GM12878 (cell line): ENCODE data around the gene STXBP1. TPM values are rescaled to one million over a fixed set of nuclear protein-coding genes. Genes with fewer than 3 reads are reported as not detected.

Experiments used
- ATAC-seq: fragments of 200-7000 bp; cut with Tn5 transposase; 3 replicates; pipeline ENCODE4 v1.9.1; 2020; ENCODE audit warnings: mild to moderate bottlenecking, moderate library complexity
- BruUV-seq: library from RNA; stranded (reverse); fragments of 400-500 nt; replicated peaks from 2 replicates; lab custom pipeline; 2021; lab: Mats Ljungman, UMichigan
- CTCF ChIA-PET: fragments of 300-600 bp; sonication (Branson Sonifier 250); formaldehyde crosslinking; extraction: SDS; loops from one replicate; lab custom pipeline; 2021; ENCODE audit warnings: inconsistent platforms; lab: Yijun Ruan, JAX
- POLR2A ChIA-PET: fragments of 350-600 bp; formaldehyde crosslinking; extraction: SDS; loops from one replicate; lab custom pipeline; 2021; ENCODE audit warnings: inconsistent platforms; lab: Charles Lee
- RAD21 ChIA-PET: fragments of 300-600 bp; sonication (Branson Sonifier 250); formaldehyde crosslinking; loops from one replicate; lab custom pipeline; 2023; ENCODE audit warnings: antibody characterized with exemption; ENCODE audit not compliant: unreplicated experiment; lab: Charles Lee
- SMC1A ChIA-PET: fragments of 300-600 bp; sonication (Branson Sonifier 250); formaldehyde crosslinking; loops from one replicate; lab custom pipeline; 2023; ENCODE audit not compliant: unreplicated experiment, uncharacterized antibody; lab: Charles Lee
- DNase-seq: peaks from one replicate; pipeline ENCODE4 v3.0.0-alpha.2; 2011; ENCODE audit warnings: low read depth, low spot score
- FAIRE-seq: peaks from 3 replicates; lab custom pipeline; 2011; peaks lifted over from hg19 to GRCh38; lab: Jason Lieb, UNC
- H2AFZ ChIP-seq: 2 replicates; pipeline ENCODE4 v1.6.0; 2011; ENCODE audit warnings: low read depth, low read length, control low read depth; ENCODE audit not compliant: control insufficient read depth
- H3K27ac ChIP-seq: 2 replicates; pipeline ENCODE4 v1.5.1; 2011; ENCODE audit warnings: control low read depth; ENCODE audit not compliant: control insufficient read depth, insufficient read depth
- H3K27me3 ChIP-seq, 2 experiments: replicated peaks in 1 of 2; 2 replicates each; pipeline versions ENCODE4 v1.6.0 to v1.6.1; 2011; ENCODE audit warnings: low read length in 1 of 2; ENCODE audit not compliant: control insufficient read depth in 2 of 2, insufficient read depth in 2 of 2
- H3K36me3 ChIP-seq, 2 experiments: 2 replicates each; pipeline ENCODE4 v1.5.1; 2011; ENCODE audit warnings: low read length in 1 of 2; ENCODE audit not compliant: control insufficient read depth in 2 of 2, insufficient read depth in 2 of 2
- H3K4me1 ChIP-seq: 2 replicates; pipeline ENCODE4 v1.6.1; 2011; ENCODE audit warnings: mild to moderate bottlenecking, low read length, moderate library complexity, mixed read lengths; ENCODE audit not compliant: control insufficient read depth, insufficient read depth
- H3K4me2 ChIP-seq: 2 replicates; pipeline ENCODE4 v1.6.0; 2011; ENCODE audit warnings: control low read depth; ENCODE audit not compliant: control insufficient read depth, insufficient read depth
- H3K4me3 ChIP-seq: fragments of 200-600 bp; sonication (generic); 2 replicates; pipeline ENCODE4 v1.5.1; 2016
- H3K79me2 ChIP-seq: 2 replicates; pipeline ENCODE4 v1.6.0; 2011; ENCODE audit warnings: low read length; ENCODE audit not compliant: control insufficient read depth, insufficient read depth
- H3K9ac ChIP-seq: 2 replicates; pipeline ENCODE4 v1.8.0; 2011; ENCODE audit warnings: low read length, control low read depth, mixed read lengths; ENCODE audit not compliant: control insufficient read depth, insufficient read depth
- H3K9me3 ChIP-seq: replicated peaks from 3 replicates; pipeline ENCODE4 v1.5.1; 2011; ENCODE audit warnings: mild to moderate bottlenecking, low read length; ENCODE audit not compliant: control insufficient read depth, insufficient read depth
- H4K20me1 ChIP-seq: 2 replicates; pipeline ENCODE4 v1.6.0; 2011; ENCODE audit not compliant: control insufficient read depth, insufficient read depth
- HCFC1 ChIP-seq: fragments of 150-350 bp; IDR thresholded peaks from 2 replicates; pipeline ENCODE4 v1.6.1; 2014; ENCODE audit warnings: low read length
- NBN ChIP-seq: fragments of 450-650 bp; IDR thresholded peaks from 2 replicates; pipeline ENCODE4 v1.6.1; 2016
- SP1 ChIP-seq: IDR thresholded peaks from one replicate; pipeline ENCODE4 v1.6.1; 2011; ENCODE audit warnings: low read depth, low read length
- SREBF2 ChIP-seq: IDR thresholded peaks from 2 replicates; pipeline ENCODE4 v1.6.1; 2012; ENCODE audit warnings: mild to moderate bottlenecking, low read length
- TCF3 ChIP-seq: IDR thresholded peaks from 2 replicates; pipeline ENCODE4 v1.6.1; 2012; ENCODE audit warnings: low read depth, mild to moderate bottlenecking, low read length, borderline replicate concordance; ENCODE audit not compliant: insufficient read depth
- WGBS: methylation state at CpG from one replicate; pipeline ENCODE4 v1.1.6; 2016; ENCODE audit warnings: low lambda C conversion rate; ENCODE audit not compliant: insufficient replicate concordance, insufficient coverage; ENCODE audit errors: missing lambda C conversion rate; 5-methylcytosine and 5-hydroxymethylcytosine counted together
- in situ Hi-C: fragments of 300-500 bp; cut with MboI; formaldehyde crosslinking; loops from 9 replicates; pipeline ENCODE4 v1.14.3; 2018; ENCODE audit warnings: mixed read lengths
- intact Hi-C: fragments of 100-400 bp; cut with micrococcal nuclease; formaldehyde crosslinking; loops from one replicate; pipeline ENCODE4 v1.14.2; 2022; ENCODE audit not compliant: unreplicated experiment
- polyA plus RNA-seq, 11 experiments: library from polyadenylated mRNA; depleted of rRNA in 4 of 11; unstranded in 6 of 11; stranded (reverse) in 5 of 11; fragments of >200 nt; fragmentation: Nextera tagmentation in 4 of 11; fragmentation: Illumina TruSeq in 1 of 11; extraction: Ambion mirVana in 4 of 11; extraction: Trizol in 1 of 11; gene quantifications; 1 replicate in 1 of 11; 2 replicates in 10 of 11; pipeline versions ENCODE4 v1.2.1 to v1.2.3, GENCODE V29; 2011 to 2016; ENCODE audit warnings: inconsistent platforms in 2 of 11, missing spikeins in 2 of 11, low read depth in 1 of 11
- total RNA-seq, 4 experiments: library from RNA; depleted of rRNA in 3 of 4; stranded (reverse); fragments of >200 nt in 3 of 4; fragmentation: Illumina TruSeq in 1 of 4; extraction: Trizol in 1 of 4; gene quantifications; 2 replicates each; pipeline versions ENCODE4 v1.2.1 to v1.2.3, GENCODE V29; 2013 to 2021
- TF ChIP-seq, protein P1 (sequence below): IDR thresholded peaks from 2 replicates; pipeline ENCODE4 v1.6.1; 2012; ENCODE audit warnings: improper control_type of control experiment, low read depth, low read length; ENCODE audit not compliant: insufficient replicate concordance

Gene STXBP1
- total and polyA plus RNA-seq, 10 of the 15 experiments (the other 5 are each of a cell fraction or from before 2014, with no cell fraction given), result 0.08 to 0.85 (median 0.31) TPM; not detected in 3

DNA sequence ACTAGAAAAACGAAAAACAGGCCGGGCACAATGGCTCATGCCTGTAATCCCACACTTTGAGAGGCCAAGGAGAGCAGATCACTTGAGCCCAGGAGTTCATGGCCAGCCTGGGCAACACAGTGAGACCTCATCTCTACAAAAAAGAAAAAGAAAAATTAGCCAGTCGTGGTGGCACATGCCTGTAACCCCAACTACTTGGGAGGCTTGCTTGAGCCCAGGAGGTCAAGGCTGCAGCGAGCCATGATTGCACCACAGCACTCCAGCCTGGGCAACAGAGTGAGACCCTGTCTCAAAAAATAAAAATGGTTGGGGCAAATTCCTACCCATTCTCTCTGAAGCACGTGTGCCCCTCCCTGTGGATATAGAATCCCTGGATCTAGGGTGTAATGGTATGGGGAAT, 86.3 kb downstream of the STXBP1 start:
- no peaks in the 10 kb centered on the region for H3K9me3 ChIP-seq
- H3K9ac ChIP-seq, result no peak overlapping the region
- no peak for TF ChIP-seq NBN
- TF ChIP-seq SP1, result no peak
- TF ChIP-seq HCFC1, result no peak
- TF ChIP-seq SREBF2, result no peak
- TF ChIP-seq, protein P1, sequence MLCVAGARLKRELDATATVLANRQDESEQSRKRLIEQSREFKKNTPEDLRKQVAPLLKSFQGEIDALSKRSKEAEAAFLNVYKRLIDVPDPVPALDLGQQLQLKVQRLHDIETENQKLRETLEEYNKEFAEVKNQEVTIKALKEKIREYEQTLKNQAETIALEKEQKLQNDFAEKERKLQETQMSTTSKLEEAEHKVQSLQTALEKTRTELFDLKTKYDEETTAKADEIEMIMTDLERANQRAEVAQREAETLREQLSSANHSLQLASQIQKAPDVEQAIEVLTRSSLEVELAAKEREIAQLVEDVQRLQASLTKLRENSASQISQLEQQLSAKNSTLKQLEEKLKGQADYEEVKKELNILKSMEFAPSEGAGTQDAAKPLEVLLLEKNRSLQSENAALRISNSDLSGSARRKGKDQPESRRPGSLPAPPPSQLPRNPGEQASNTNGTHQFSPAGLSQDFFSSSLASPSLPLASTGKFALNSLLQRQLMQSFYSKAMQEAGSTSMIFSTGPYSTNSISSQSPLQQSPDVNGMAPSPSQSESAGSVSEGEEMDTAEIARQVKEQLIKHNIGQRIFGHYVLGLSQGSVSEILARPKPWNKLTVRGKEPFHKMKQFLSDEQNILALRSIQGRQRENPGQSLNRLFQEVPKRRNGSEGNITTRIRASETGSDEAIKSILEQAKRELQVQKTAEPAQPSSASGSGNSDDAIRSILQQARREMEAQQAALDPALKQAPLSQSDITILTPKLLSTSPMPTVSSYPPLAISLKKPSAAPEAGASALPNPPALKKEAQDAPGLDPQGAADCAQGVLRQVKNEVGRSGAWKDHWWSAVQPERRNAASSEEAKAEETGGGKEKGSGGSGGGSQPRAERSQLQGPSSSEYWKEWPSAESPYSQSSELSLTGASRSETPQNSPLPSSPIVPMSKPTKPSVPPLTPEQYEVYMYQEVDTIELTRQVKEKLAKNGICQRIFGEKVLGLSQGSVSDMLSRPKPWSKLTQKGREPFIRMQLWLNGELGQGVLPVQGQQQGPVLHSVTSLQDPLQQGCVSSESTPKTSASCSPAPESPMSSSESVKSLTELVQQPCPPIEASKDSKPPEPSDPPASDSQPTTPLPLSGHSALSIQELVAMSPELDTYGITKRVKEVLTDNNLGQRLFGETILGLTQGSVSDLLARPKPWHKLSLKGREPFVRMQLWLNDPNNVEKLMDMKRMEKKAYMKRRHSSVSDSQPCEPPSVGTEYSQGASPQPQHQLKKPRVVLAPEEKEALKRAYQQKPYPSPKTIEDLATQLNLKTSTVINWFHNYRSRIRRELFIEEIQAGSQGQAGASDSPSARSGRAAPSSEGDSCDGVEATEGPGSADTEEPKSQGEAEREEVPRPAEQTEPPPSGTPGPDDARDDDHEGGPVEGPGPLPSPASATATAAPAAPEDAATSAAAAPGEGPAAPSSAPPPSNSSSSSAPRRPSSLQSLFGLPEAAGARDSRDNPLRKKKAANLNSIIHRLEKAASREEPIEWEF, result no peak
- TF ChIP-seq TCF3, result no peak
- no peak for FAIRE-seq
- H3K27me3 ChIP-seq, result no peaks in the 10 kb centered on the region
- RAD21 ChIA-PET, result no interaction called here
- 96% methylated on average over 5 of the region's 5 CpGs for WGBS
- no peak overlapping the region for H3K4me3 ChIP-seq
- no TSS peak for BruUV-seq
- no peak for DNase-seq
- H3K36me3 ChIP-seq, result no peaks in the 10 kb centered on the region
- no peak overlapping the region for H3K4me2 ChIP-seq
- POLR2A ChIA-PET, result interaction anchor here (0.6 kb wide), 1 partner anchor 20 kb away, joined by 4 read pairs; no protein-coding TSS in a partner anchor
- H2AFZ ChIP-seq, result no peak overlapping the region
- no peak for ATAC-seq
- in situ Hi-C loops (no loop called here), intact Hi-C loops (no loop called here)
- CTCF ChIA-PET, result interaction anchor here (0.5 kb wide), 1 partner anchor 62 kb away, joined by 3 read pairs; no protein-coding TSS in a partner anchor
- H3K27ac ChIP-seq, result no peak overlapping the region
- H3K79me2 ChIP-seq, result no peaks in the 10 kb centered on the region
- SMC1A ChIA-PET, result no interaction called here
- H3K4me1 ChIP-seq, result peaks cover 4% of the 10 kb centered on the region; the same call in 1 of the 2 replicates
- no peaks in the 10 kb centered on the region for H4K20me1 ChIP-seq
